Measurements from ENCODE around the gene APOL3. TPM values are rescaled to one million over a fixed set of nuclear protein-coding genes. Genes with fewer than 3 reads are reported as not detected.

APOL3 gene
- total RNA-seq, 2 donors from 2014 or later: 11.2 to 22.4 TPM

- H3K27ac ChIP-seq: no peak overlapping the region
- H3K9me3 ChIP-seq: no peaks in the 10 kb centered on the region
- H3K4me3 ChIP-seq: no peak overlapping the region
- ATAC-seq (no peak), DNase-seq (no peak)
- intact Hi-C loops (cut with DNase I): no loop called here
- no peaks in the 10 kb centered on the region for H3K27me3 ChIP-seq
- no peak for TF ChIP-seq CTCF (IDR thresholded peaks at IDR 0.05)
- TF ChIP-seq POLR2A (IDR thresholded peaks at IDR 0.05): no peak
- peaks cover 6% of the 10 kb centered on the region for H3K4me1 ChIP-seq
- H3K36me3 ChIP-seq (replicated peaks in 1 of 2; ENCODE audit: insufficient read depth in 1 of 2, low read depth in 2 of 2): no peaks in the 10 kb centered on the region
- WGBS, 2 donors: 80% methylated on average over 1 of the region's 1 CpG; no CpG with 5 or more reads in 1 of the 2 donors
Observed at GRCh38 chr22:36113121-36113520, 47.4 kb downstream of the APOL3 start.

GRCh38 chr22:36111316-36111715 lies 49.2 kb downstream of the APOL3 start:
- intact Hi-C loops (cut with DNase I): no loop called here
- TF ChIP-seq POLR2A (IDR thresholded peaks at IDR 0.05) (no peak), CTCF (IDR thresholded peaks at IDR 0.05) (no peak)

GRCh38 chr22:36110306-36110881 lies 50.2 kb downstream of the APOL3 start:
- no peak for ATAC-seq
- no peak for TF ChIP-seq CTCF (IDR thresholded peaks at IDR 0.05)
- TF ChIP-seq POLR2A (IDR thresholded peaks at IDR 0.05): no peak
- no peak overlapping the region for H3K4me3 ChIP-seq
- H3K27me3 ChIP-seq: no peaks in the 10 kb centered on the region
- H3K4me1 ChIP-seq: peaks cover 6% of the 10 kb centered on the region
- no peaks in the 10 kb centered on the region for H3K9me3 ChIP-seq
- intact Hi-C loops (cut with DNase I): no loop called here
- H3K36me3 ChIP-seq (replicated peaks in 1 of 2; ENCODE audit: insufficient read depth in 1 of 2, low read depth in 2 of 2): no peaks in the 10 kb centered on the region
- peak overlapping the region in 1 of 4 donors; percentile 25 for H3K27ac ChIP-seq
- 54 to 59% methylated on average over 7 to 15 of the region's 15 CpGs for WGBS, 2 donors
- DNase-seq: no peak

More at GRCh38 chr22:36111316-36111715, 49.2 kb downstream of the APOL3 start:
- Histone ChIP-seq H3K4me1 (peaks cover 6% of the 10 kb centered on the region), H3K4me3 (no peak overlapping the region), H3K9me3 (no peaks in the 10 kb centered on the region), H3K36me3 (replicated peaks in 1 of 2; ENCODE audit: insufficient read depth in 1 of 2, low read depth in 2 of 2) (no peaks in the 10 kb centered on the region), H3K27ac (no peak overlapping the region), H3K27me3 (no peaks in the 10 kb centered on the region)
- ATAC-seq (no peak), DNase-seq (no peak)
- 84 to 94% methylated on average over 5 to 6 of the region's 6 CpGs for WGBS, 2 donors

GRCh38 chr22:36107436-36107835 lies 53.1 kb downstream of the APOL3 start:
- Histone ChIP-seq H3K4me1 (peaks cover 6% of the 10 kb centered on the region), H3K36me3 (replicated peaks in 1 of 2; ENCODE audit: insufficient read depth in 1 of 2, low read depth in 2 of 2) (no peaks in the 10 kb centered on the region), H3K9me3 (no peaks in the 10 kb centered on the region), H3K27me3 (no peaks in the 10 kb centered on the region), H3K27ac (no peak overlapping the region), H3K4me3 (no peak overlapping the region)
- intact Hi-C loops (cut with DNase I): no loop called here
- no peak for DNase-seq
- 70 to 74% methylated on average over 7 to 8 of the region's 8 CpGs for WGBS, 2 donors
- TF ChIP-seq POLR2A (IDR thresholded peaks at IDR 0.05) (no peak), CTCF (IDR thresholded peaks at IDR 0.05) (no peak)
- no peak for ATAC-seq

- WGBS, 2 donors: 72% methylated on average over 2 of the region's 2 CpGs
- no peaks in the 10 kb centered on the region for H3K27me3 ChIP-seq
- DNase-seq (no peak), ATAC-seq (no peak)
- intact Hi-C loops (cut with DNase I): no loop called here
- TF ChIP-seq POLR2A (IDR thresholded peaks at IDR 0.05): no peak
- no peak for TF ChIP-seq CTCF (IDR thresholded peaks at IDR 0.05)
- no peak overlapping the region for H3K4me3 ChIP-seq
- H3K36me3 ChIP-seq (replicated peaks in 1 of 2; ENCODE audit: insufficient read depth in 1 of 2, low read depth in 2 of 2): no peaks in the 10 kb centered on the region
- no peaks in the 10 kb centered on the region for H3K9me3 ChIP-seq
- no peak overlapping the region for H3K27ac ChIP-seq
- peaks cover 6% of the 10 kb centered on the region for H3K4me1 ChIP-seq
Observed at GRCh38 chr22:36106910-36107309, 53.6 kb downstream of the APOL3 start.
